KMS-11 (cell line): ENCODE results near the gene RNF214.
"Not testable (repeated sequence)": the region's sequence is repeated elsewhere in the genome, so short reads cannot be mapped to it uniquely, and the experiment has no call there.

Experiments
- H2AFZ ChIP-seq: fragments of 200-600 bp; sonication (generic); 2 replicates; pipeline ENCODE4 v1.6.1; 2016; ENCODE audit warnings: antibody characterized with exemption, mixed run types, low read depth
- H3K27ac ChIP-seq: fragments of 200-600 bp; sonication (generic); 2 replicates; pipeline ENCODE4 v1.6.1; 2016; ENCODE audit warnings: mild to moderate bottlenecking, mixed run types
- H3K27me3 ChIP-seq: fragments of 200-600 bp; sonication (generic); 2 replicates; pipeline ENCODE4 v1.6.1; 2017; ENCODE audit warnings: mild to moderate bottlenecking, low read depth, mixed run types, moderate library complexity; ENCODE audit not compliant: insufficient read depth
- H3K36me3 ChIP-seq: fragments of 200-600 bp; sonication (generic); 2 replicates; pipeline ENCODE4 v1.6.1; 2017; ENCODE audit warnings: mild to moderate bottlenecking, mixed run types; ENCODE audit not compliant: insufficient read depth
- H3K4me1 ChIP-seq: fragments of 200-600 bp; sonication (generic); 2 replicates; pipeline ENCODE4 v1.6.1; 2016; ENCODE audit warnings: mild to moderate bottlenecking, low read depth, mixed run types; ENCODE audit not compliant: poor library complexity, severe bottlenecking
- H3K4me2 ChIP-seq: fragments of 200-600 bp; sonication (generic); 2 replicates; pipeline ENCODE4 v1.7.0; 2016; ENCODE audit warnings: mild to moderate bottlenecking, mixed run types
- H3K4me3 ChIP-seq: fragments of 200-600 bp; sonication (generic); IDR thresholded peaks from 2 replicates; pipeline ENCODE4 v1.6.1; 2017; ENCODE audit warnings: low read depth, low read length, mixed read lengths; ENCODE audit not compliant: insufficient read depth
- H3K79me2 ChIP-seq: fragments of 200-600 bp; sonication (generic); 2 replicates; pipeline ENCODE4 v1.6.1; 2016; ENCODE audit warnings: low read depth, mixed run types; ENCODE audit not compliant: insufficient read depth
- H3K9ac ChIP-seq: fragments of 200-600 bp; sonication (generic); 2 replicates; pipeline ENCODE4 v1.6.1; 2016; ENCODE audit warnings: mild to moderate bottlenecking, mixed run types
- H4K20me1 ChIP-seq: fragments of 200-600 bp; sonication (generic); 2 replicates; pipeline ENCODE4 v1.6.1; 2016; ENCODE audit warnings: mild to moderate bottlenecking, mixed run types; ENCODE audit not compliant: insufficient read depth
- CTCF ChIP-seq: fragments of 200-600 bp; sonication (generic); conservative IDR thresholded peaks from 2 replicates; pipeline ENCODE4 v1.6.1; 2017; ENCODE audit warnings: low read depth, mild to moderate bottlenecking, antibody characterized with exemption, low read length, moderate library complexity, mixed read lengths

The RNF214 gene

GRCh38 chr11:117205211-117205818, 27.2 kb upstream of the RNF214 start:
- TF ChIP-seq CTCF = no peak
- Histone ChIP-seq H3K4me1 (no peaks in the 10 kb centered on the region), H4K20me1 (no peaks in the 10 kb centered on the region), H3K36me3 (no peaks in the 10 kb centered on the region), H3K27me3 (no peaks in the 10 kb centered on the region), H3K9ac (no peak overlapping the region), H3K4me2 (no peak overlapping the region), H3K27ac (no peak overlapping the region), H3K79me2 (no peaks in the 10 kb centered on the region), H3K4me3 (no peak overlapping the region), H2AFZ (no peak overlapping the region)

DNA sequence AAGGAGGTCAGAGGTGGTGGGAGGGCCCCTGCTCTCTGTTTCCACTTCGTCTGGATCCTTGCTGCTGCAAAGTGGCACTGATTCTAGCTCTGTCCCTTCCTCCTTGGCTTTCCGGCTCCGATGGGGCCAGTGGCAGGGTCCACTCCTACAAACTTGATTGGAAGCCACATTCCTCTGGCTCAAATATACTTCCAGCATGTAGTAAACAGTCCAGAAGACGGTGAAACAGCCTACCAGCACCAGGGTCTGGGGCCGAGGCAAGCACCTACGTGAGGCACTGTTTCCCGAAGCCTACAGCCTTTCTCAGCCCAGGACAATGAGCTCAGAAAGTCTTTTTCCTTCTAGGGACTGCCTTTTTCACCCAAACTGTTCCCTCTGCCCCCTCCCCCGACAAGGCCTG, 26.4 kb upstream of the RNF214 start:
- not testable (repeated sequence) for H4K20me1 ChIP-seq, H3K4me3 ChIP-seq, H3K79me2 ChIP-seq, H3K36me3 ChIP-seq, H3K4me1 ChIP-seq, H3K9ac ChIP-seq, H3K4me2 ChIP-seq, H3K27ac ChIP-seq, H3K27me3 ChIP-seq, H2AFZ ChIP-seq

DNA sequence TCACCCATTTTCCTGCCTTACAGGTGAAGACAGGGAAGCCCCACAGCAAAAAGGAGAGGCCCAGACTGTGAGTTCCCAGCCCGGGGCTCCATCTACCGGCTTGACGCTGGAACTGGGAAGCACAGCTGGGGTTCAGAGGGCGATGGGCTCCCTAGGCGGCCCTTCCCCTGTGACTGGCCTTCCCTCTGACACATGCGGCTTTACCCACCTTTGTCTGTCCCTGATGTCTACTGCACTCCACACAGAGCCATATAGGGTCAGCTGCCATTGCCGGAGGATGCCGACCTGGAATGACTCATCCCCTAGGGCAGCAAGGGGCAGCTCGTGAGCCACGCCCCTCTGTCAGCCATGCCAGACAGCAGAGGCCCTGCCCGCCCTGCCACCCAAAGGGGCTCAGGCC, 25.6 kb upstream of the RNF214 start:
- H3K79me2 ChIP-seq, H4K20me1 ChIP-seq, H3K4me1 ChIP-seq, H3K27ac ChIP-seq, H3K27me3 ChIP-seq, H3K4me2 ChIP-seq, H3K4me3 ChIP-seq, H3K9ac ChIP-seq, H2AFZ ChIP-seq, H3K36me3 ChIP-seq: not testable (repeated sequence)

DNA sequence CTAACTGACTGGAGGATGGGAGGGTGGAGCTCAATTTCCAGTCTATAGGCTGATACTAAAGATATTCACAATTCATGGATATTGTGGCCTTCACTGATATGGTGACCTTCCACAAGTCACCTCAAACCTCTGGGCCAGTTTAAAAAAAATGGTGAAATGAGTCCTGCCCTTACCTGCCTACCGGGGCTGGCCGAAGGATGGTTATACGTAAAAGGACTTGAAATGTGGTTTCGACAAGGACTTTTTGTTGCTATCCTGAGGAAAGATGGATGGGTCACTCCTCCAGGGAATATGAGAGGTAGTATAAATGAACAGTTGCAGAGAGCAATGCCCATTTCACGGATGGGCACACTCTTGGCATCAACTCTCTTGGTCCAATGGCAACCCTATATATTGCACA, 25.0 kb upstream of the RNF214 start:
- not testable (repeated sequence) for H3K9ac ChIP-seq, H3K27ac ChIP-seq, H3K27me3 ChIP-seq, H3K36me3 ChIP-seq, H2AFZ ChIP-seq, H3K79me2 ChIP-seq, H3K4me1 ChIP-seq, H3K4me3 ChIP-seq, H3K4me2 ChIP-seq, H4K20me1 ChIP-seq

GRCh38 chr11:117208710-117209109, 23.8 kb upstream of the RNF214 start:
- H3K4me2 ChIP-seq, H3K27me3 ChIP-seq, H3K36me3 ChIP-seq, H4K20me1 ChIP-seq, H3K4me3 ChIP-seq, H3K4me1 ChIP-seq, H3K79me2 ChIP-seq, H3K9ac ChIP-seq, H2AFZ ChIP-seq, H3K27ac ChIP-seq: not testable (repeated sequence)

DNA sequence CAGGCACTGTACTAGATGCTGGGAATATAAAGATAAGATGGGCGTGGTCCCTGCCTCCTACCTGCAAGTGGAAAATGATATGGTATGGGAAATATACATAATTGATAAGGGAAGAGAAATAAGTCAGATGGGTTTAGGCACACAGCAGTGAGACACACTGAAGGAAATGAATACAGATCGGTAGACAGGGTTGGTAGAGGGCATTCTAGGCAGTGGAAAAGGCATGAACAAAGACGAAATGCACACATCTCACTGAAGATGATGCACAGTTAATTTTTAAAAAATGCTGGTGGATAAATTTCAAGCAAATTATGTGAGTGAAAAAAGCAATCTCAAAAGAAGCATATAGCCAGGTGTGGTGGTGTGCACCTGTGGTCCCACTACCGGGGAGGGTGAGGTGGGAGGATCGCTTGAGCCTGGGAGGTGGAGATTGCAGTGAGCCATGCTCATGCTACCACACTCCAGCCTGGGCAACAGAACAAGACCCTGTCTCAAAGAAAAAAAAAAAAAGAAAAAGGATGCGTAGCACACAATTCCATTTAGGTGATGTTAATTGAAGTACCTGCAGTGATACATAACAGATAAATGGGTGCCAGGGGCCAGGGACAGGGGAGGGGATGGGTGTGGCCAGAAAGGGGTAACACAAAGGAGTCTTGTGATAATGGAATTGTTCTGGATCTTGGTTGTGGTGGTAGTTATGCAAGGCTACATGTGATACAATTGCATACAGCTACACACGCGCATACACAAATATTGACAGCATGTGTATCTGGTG, 22.9 kb upstream of the RNF214 start:
- not testable (repeated sequence) for H3K36me3 ChIP-seq, H3K9ac ChIP-seq, H3K4me3 ChIP-seq

GRCh38 chr11:117210620-117211019, 21.9 kb upstream of the RNF214 start:
- Histone ChIP-seq H3K4me1 (no peaks in the 10 kb centered on the region), H3K4me2 (no peak overlapping the region), H3K36me3 (no peaks in the 10 kb centered on the region), H3K4me3 (no peak overlapping the region), H4K20me1 (no peaks in the 10 kb centered on the region), H3K79me2 (no peaks in the 10 kb centered on the region), H3K27ac (no peak overlapping the region), H3K27me3 (no peaks in the 10 kb centered on the region), H2AFZ (no peak overlapping the region), H3K9ac (no peak overlapping the region)
- TF ChIP-seq CTCF = no peak

More for the DNA sequence above, 22.9 kb upstream of the RNF214 start:
- not testable (repeated sequence) for H3K4me2 ChIP-seq, H3K79me2 ChIP-seq, H2AFZ ChIP-seq, H3K4me1 ChIP-seq, H3K27me3 ChIP-seq, H3K27ac ChIP-seq, H4K20me1 ChIP-seq
